OCI-LY1 (cell line): ENCODE measurements around the gene RAB33A.

Experiments used
- CTCF ChIP-seq: fragments of 200-600 bp; sonication (generic), shearing (Covaris generic); IDR thresholded peaks from 2 replicates; pipeline ENCODE4 v1.5.1; 2017; ENCODE audit warnings: mild to moderate bottlenecking, antibody characterized with exemption, low read length, moderate library complexity, mixed read lengths
- EZH2 ChIP-seq: fragments of 200-600 bp; sonication (generic), shearing (Covaris generic); IDR thresholded peaks from 2 replicates; pipeline ENCODE4 v1.8.0; 2017; ENCODE audit warnings: borderline replicate concordance, mixed run types, mild to moderate bottlenecking, antibody characterized with exemption, low read length, moderate library complexity, mixed read lengths

- TF ChIP-seq CTCF (no peak), EZH2 (no peak)
Measured at GRCh38 chrX:130204647-130205046, 32.9 kb downstream of the RAB33A start.
